CD4-positive, alpha-beta memory T cell (primary cell): Measurements from ENCODE around the gene MFRP. TPM values are rescaled to one million over a fixed set of nuclear protein-coding genes. Genes with fewer than 3 reads are reported as not detected.

Source experiments
- CTCF ChIA-PET: fragments of 350-600 bp; sonication (Branson Sonifier 250); formaldehyde crosslinking; loops from one replicate; lab custom pipeline; 2021; ENCODE audit warnings: inconsistent platforms; ENCODE audit not compliant: partially characterized antibody; lab: Charles Lee
- POLR2A ChIA-PET: fragments of 350-600 bp; sonication (Branson Sonifier 250); formaldehyde crosslinking; loops from one replicate; lab custom pipeline; 2021; ENCODE audit not compliant: partially characterized antibody; lab: Charles Lee
- DNase-seq, 5 donors: peaks; one replicate each; pipeline versions ENCODE4 v3.0.0 to v3.0.0-alpha.2; 2020 to 2022; ENCODE audit warnings: mixed read lengths in 1 of 5
- H3K27ac ChIP-seq: one replicate; pipeline ENCODE4 v1.7.0; 2013; ENCODE audit warnings: low read depth, low read length
- H3K27me3 ChIP-seq: 2 replicates; pipeline ENCODE4 v1.7.0; 2013; ENCODE audit warnings: mild to moderate bottlenecking, low read length, moderate library complexity; ENCODE audit not compliant: insufficient read depth
- H3K36me3 ChIP-seq: 2 replicates; pipeline ENCODE4 v1.7.0; 2013; ENCODE audit warnings: mild to moderate bottlenecking, low read length, moderate library complexity; ENCODE audit not compliant: insufficient read depth
- H3K4me1 ChIP-seq: 2 replicates; pipeline ENCODE4 v1.7.0; 2013; ENCODE audit warnings: mild to moderate bottlenecking, low read length, moderate library complexity; ENCODE audit not compliant: insufficient read depth
- H3K4me3 ChIP-seq, 2 donors: one replicate each; pipeline ENCODE4 v1.7.0; 2013; ENCODE audit warnings: low read length in 2 of 2, mild to moderate bottlenecking in 1 of 2
- H3K9me3 ChIP-seq, 2 donors: one replicate each; pipeline ENCODE4 v1.7.0; 2013; ENCODE audit warnings: low read length in 2 of 2, control low read depth in 1 of 2; ENCODE audit not compliant: control insufficient read depth in 1 of 2
- H3K27ac Mint-ChIP-seq, 7 donors: one replicate each; pipeline ENCODE4 v1.8.0; 2020 to 2021; ENCODE audit warnings: mixed read lengths in 7 of 7, mild to moderate bottlenecking in 6 of 7, inconsistent platforms in 3 of 7, moderate library complexity in 3 of 7
- H3K27me3 Mint-ChIP-seq, 2 donors: one replicate each; pipeline ENCODE4 v1.8.0; 2020 to 2021; ENCODE audit warnings: mixed read lengths in 2 of 2
- H3K36me3 Mint-ChIP-seq, 2 donors: one replicate each; pipeline ENCODE4 v1.8.0; 2020 to 2021; ENCODE audit warnings: mixed read lengths in 2 of 2, inconsistent platforms in 1 of 2, mild to moderate bottlenecking in 1 of 2
- H3K4me1 Mint-ChIP-seq, 4 donors: one replicate each; pipeline ENCODE4 v1.8.0; 2020 to 2021; ENCODE audit warnings: mixed read lengths in 4 of 4, mild to moderate bottlenecking in 1 of 4
- H3K4me3 Mint-ChIP-seq, 8 donors: one replicate each; pipeline ENCODE4 v1.8.0; 2020 to 2021; ENCODE audit warnings: mixed read lengths in 8 of 8, mild to moderate bottlenecking in 7 of 8, moderate library complexity in 6 of 8, inconsistent platforms in 3 of 8
- H3K9me3 Mint-ChIP-seq, 8 donors: one replicate each; pipeline ENCODE4 v1.8.0; 2020 to 2021; ENCODE audit warnings: mixed read lengths in 8 of 8, mild to moderate bottlenecking in 5 of 8, inconsistent platforms in 3 of 8, moderate library complexity in 1 of 8
- intact Hi-C: fragments of 100-400 bp; cut with micrococcal nuclease; formaldehyde crosslinking; loops from one replicate; pipeline ENCODE4 v1.15.1; 2023
- microRNA-seq: library from miRNA; unstranded; fragments of <30 nt; microRNA quantifications from one replicate; pipeline ENCODE4 v1.2.0, GENCODE V29; 2021; ENCODE audit warnings: borderline replicate concordance, borderline number of aligned reads, borderline microRNAs expressed, mixed read lengths
- polyA plus RNA-seq, 2 donors: library from polyadenylated mRNA; unstranded; fragments of 300-500 nt; fragmentation: Illumina TruSeq; gene quantifications; one replicate each; pipeline ENCODE4 v1.2.3, GENCODE V29; 2021
- total RNA-seq, 2 experiments: library from RNA; stranded (reverse); gene quantifications; one replicate each; pipeline ENCODE4 v1.2.3, GENCODE V29; 2021

MFRP gene
- total and polyA plus RNA-seq, 4 experiments from 2014 or later: not detected

DNA sequence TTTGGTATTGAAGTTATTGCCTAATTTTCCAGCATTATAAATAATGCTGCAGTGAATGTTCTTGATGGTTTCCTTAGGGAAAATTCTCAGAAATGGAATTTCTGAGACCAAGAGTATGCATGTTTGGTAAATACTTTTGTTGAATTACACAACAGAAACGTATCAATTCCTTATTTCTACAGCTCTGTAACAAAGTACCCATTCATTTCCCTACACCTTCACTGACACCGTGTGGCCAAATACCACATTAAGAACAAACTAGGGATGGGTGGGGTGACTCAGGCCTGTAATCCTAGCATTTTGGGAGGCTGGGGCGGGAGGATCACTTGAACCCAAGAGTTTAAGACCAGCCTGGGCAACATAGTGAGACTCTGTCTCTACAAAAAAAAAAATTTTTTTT lies 51.3 kb downstream of the MFRP start:
- ChIA-PET CTCF (no interaction called here), POLR2A (no interaction called here)
- peaks cover 51 to 64% of the 10 kb centered on the region in 2 donors for H3K36me3 Mint-ChIP-seq

DNA sequence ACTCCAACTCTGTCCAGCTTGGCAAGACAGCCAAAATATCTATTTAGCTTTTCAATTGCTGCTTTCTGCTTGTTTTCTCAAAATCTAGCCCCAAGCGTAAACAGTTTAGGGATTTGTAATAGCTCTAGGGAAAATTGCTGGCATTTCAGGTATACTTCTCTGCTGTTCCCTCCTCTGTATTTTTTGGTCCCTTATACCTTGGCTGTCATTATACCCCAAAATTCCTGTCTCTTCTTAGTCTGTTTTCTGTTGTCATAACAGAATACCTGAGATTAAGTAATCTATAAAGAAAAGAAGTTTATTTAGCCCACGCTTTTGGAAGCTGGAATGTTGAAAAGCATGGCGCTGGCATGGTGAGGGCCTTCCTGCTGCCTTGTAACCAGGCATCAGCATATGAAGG lies 53.0 kb downstream of the MFRP start:
- Histone ChIP-seq H3K9me3 (no peaks in the 10 kb centered on the region), H3K4me1 (no peaks in the 10 kb centered on the region), H3K27me3 (no peaks in the 10 kb centered on the region), H3K4me3 (no peak overlapping the region), H3K27ac (no peak overlapping the region), H3K36me3 (peaks cover 25% of the 10 kb centered on the region)
- H3K36me3 Mint-ChIP-seq: peaks cover 43 to 58% of the 10 kb centered on the region in 2 donors
- intact Hi-C loops: no loop called here
- no peak for DNase-seq
- no peaks in the 10 kb centered on the region for H3K4me1 Mint-ChIP-seq
- H3K27ac Mint-ChIP-seq: no peak overlapping the region
- H3K4me3 Mint-ChIP-seq: no peak overlapping the region
- ChIA-PET CTCF (interaction anchor here (1.0 to 1.4 kb wide), 4 partner anchors 10 to 96 kb away, joined by 3 to 4 read pairs (median 3); no protein-coding TSS in a partner anchor), POLR2A (no interaction called here)
- no peaks in the 10 kb centered on the region for H3K27me3 Mint-ChIP-seq
- peaks cover 0 to 3% (median 0%) of the 10 kb centered on the region in 8 donors for H3K9me3 Mint-ChIP-seq

More for the DNA sequence above, 51.3 kb downstream of the MFRP start:
- no peak for DNase-seq
- Mint-ChIP-seq H3K27me3 (no peaks in the 10 kb centered on the region), H3K4me1 (no peaks in the 10 kb centered on the region), H3K4me3 (no peak overlapping the region), H3K9me3 (peaks cover 0 to 3% (median 0%) of the 10 kb centered on the region in 8 donors), H3K27ac (no peak overlapping the region)
- H3K4me3 ChIP-seq: no peak overlapping the region
- no peak overlapping the region for H3K27ac ChIP-seq
- no peaks in the 10 kb centered on the region for H3K9me3 ChIP-seq
- intact Hi-C loops: no loop called here
- no peaks in the 10 kb centered on the region for H3K4me1 ChIP-seq
- H3K27me3 ChIP-seq: no peaks in the 10 kb centered on the region
- peaks cover 38% of the 10 kb centered on the region for H3K36me3 ChIP-seq

DNA sequence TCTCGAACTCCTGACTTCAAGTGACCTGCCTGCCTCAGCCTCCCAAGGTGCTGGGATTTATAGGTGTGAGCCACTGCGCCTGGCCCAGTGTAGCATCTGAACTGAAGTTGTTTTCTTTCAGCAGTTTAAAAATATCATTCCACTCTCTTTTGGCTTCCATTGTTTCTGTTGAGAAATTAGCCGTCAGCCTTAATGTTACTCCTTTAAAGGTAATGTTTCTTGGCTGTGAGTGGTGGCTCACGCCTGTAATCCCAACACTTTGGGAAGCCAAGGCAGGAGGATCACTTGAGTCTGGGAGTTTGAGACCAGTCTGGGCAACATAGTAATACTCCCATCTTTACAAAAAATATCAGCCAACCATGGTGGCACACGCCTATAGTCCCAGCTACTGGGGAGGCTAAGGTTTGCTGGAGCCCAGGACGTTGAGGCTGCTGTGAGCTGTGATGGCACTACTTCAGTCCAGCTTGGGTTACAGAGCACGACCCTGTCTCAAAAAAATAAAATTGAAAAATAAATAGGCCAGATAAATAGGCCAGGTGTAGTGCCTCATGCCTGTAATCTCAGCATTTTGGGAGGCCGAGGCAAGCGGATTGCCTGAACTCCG lies 55.5 kb downstream of the MFRP start:
- CTCF ChIA-PET: interaction anchor here (1.2 to 1.8 kb wide), 2 partner anchors 32 to 85 kb away, joined by 3 to 4 read pairs; partner anchors contain the start of gene CBL

More for the DNA sequence above, 55.5 kb downstream of the MFRP start:
- Histone ChIP-seq H3K4me1 (no peaks in the 10 kb centered on the region), H3K27ac (no peak overlapping the region), H3K36me3 (peaks cover 20% of the 10 kb centered on the region), H3K27me3 (no peaks in the 10 kb centered on the region), H3K4me3 (no peak overlapping the region), H3K9me3 (no peaks in the 10 kb centered on the region)
- peaks cover 0 to 4% (median 1%) of the 10 kb centered on the region in 4 donors for H3K4me1 Mint-ChIP-seq
- H3K27ac Mint-ChIP-seq: no peak overlapping the region
- intact Hi-C loops: no loop called here
- H3K27me3 Mint-ChIP-seq: no peaks in the 10 kb centered on the region
- peaks cover 40 to 57% of the 10 kb centered on the region in 2 donors for H3K36me3 Mint-ChIP-seq
- no peak overlapping the region for H3K4me3 Mint-ChIP-seq
- POLR2A ChIA-PET: interaction anchor here (0.9 to 1.6 kb wide), 2 partner anchors 47 to 85 kb away, joined by 3 to 8 read pairs; partner anchors contain the start of gene CBL
- DNase-seq: no peak
- peaks cover 0 to 3% (median 0%) of the 10 kb centered on the region in 8 donors for H3K9me3 Mint-ChIP-seq

Small RNA genes within 50 kb of the gene (microRNA-seq; reads per million reads assigned to microRNA genes)
- gene MIR6756: not detected

Other genes starting within 250 kb of the MFRP start
- 10 to 100 TPM; 52.0 to 52.3 TPM for gene DPAGT1, start 244.9 kb downstream of the MFRP start, total RNA-seq
- gene DPAGT1, start 244.9 kb downstream of the MFRP start, polyA plus RNA-seq: 10 to 100 TPM; 32.9 to 52.3 TPM
- gene C2CD2L, start 239.4 kb downstream of the MFRP start, total RNA-seq: 10 to 100 TPM; 35.2 to 37.5 TPM
- 10 to 100 TPM in 1 of 2 donors, 1 to 10 TPM in 1; 2.6 to 13.3 TPM for gene C2CD2L, start 239.4 kb downstream of the MFRP start, polyA plus RNA-seq
- 10 to 100 TPM; 70.8 to 75.3 TPM for gene HINFP, start 225.1 kb downstream of the MFRP start, total RNA-seq
- gene HINFP, start 225.1 kb downstream of the MFRP start, polyA plus RNA-seq: 10 to 100 TPM in 1 of 2 donors, 1 to 10 TPM in 1; 9.3 to 16.0 TPM
- gene ABCG4, start 197.7 kb downstream of the MFRP start, total RNA-seq: under 1 TPM in 1 of 2 experiments, not detected in 1; 0.09 TPM
- not detected for gene ABCG4, start 197.7 kb downstream of the MFRP start, polyA plus RNA-seq
- 1 to 10 TPM; 8.8 to 9.2 TPM for gene NLRX1, start 178.0 kb downstream of the MFRP start, total RNA-seq
- gene NLRX1, start 178.0 kb downstream of the MFRP start, polyA plus RNA-seq: 1 to 10 TPM; 5.5 to 7.4 TPM
- gene NHERF4, start 161.2 kb downstream of the MFRP start, total RNA-seq: 1 to 10 TPM in 1 of 2 experiments, under 1 TPM in 1; 0.86 to 1.1 TPM
- gene NHERF4, start 161.2 kb downstream of the MFRP start, polyA plus RNA-seq: not detected
- 10 to 100 TPM; 39.5 to 39.8 TPM for gene CBL, start 140.4 kb downstream of the MFRP start, total RNA-seq
- gene CBL, start 140.4 kb downstream of the MFRP start, polyA plus RNA-seq: 10 to 100 TPM in 1 of 2 donors, 1 to 10 TPM in 1; 3.6 to 15.6 TPM
- gene MCAM, start 29.6 kb downstream of the MFRP start, total RNA-seq: under 1 TPM; 0.26 to 0.28 TPM
- gene MCAM, start 29.6 kb downstream of the MFRP start, polyA plus RNA-seq: under 1 TPM; 0.40 to 0.82 TPM
- 10 to 100 TPM; 17.5 to 18.3 TPM for gene RNF26, start 12.2 kb downstream of the MFRP start, total RNA-seq
- gene RNF26, start 12.2 kb downstream of the MFRP start, polyA plus RNA-seq: 10 to 100 TPM; 33.1 to 50.8 TPM
- gene C1QTNF5, start 5.8 kb downstream of the MFRP start, total RNA-seq: not detected
- not detected for gene C1QTNF5, start 5.8 kb downstream of the MFRP start, polyA plus RNA-seq
- under 1 TPM; 0.17 to 0.22 TPM for gene USP2, start 35.0 kb upstream of the MFRP start, total RNA-seq
- under 1 TPM in 1 of 2 donors, not detected in 1; 0.21 TPM for gene USP2, start 35.0 kb upstream of the MFRP start, polyA plus RNA-seq
- not detected for gene THY1, start 76.5 kb upstream of the MFRP start, total RNA-seq
- not detected for gene THY1, start 76.5 kb upstream of the MFRP start, polyA plus RNA-seq